PC-3 (cell line): ENCODE data around the gene RECQL5. TPM values are rescaled to one million over a fixed set of nuclear protein-coding genes. Genes with fewer than 3 reads are reported as not detected.

Source experiments
- ATAC-seq: fragments of 200-7000 bp; cut with Tn5 transposase; 2 replicates; pipeline ENCODE4 v1.9.1; 2020; ENCODE audit warnings: mild to moderate bottlenecking, moderate library complexity
- BruUV-seq: library from RNA; stranded (reverse); fragments of 400-500 nt; replicated peaks from 2 replicates; lab custom pipeline; 2021; lab: Mats Ljungman, UMichigan
- CTCF ChIA-PET: fragments of 300-600 bp; sonication (Branson Sonifier 250); formaldehyde crosslinking; loops from one replicate; lab custom pipeline; 2022; ENCODE audit warnings: antibody characterized with exemption; lab: Charles Lee
- POLR2A ChIA-PET: fragments of 300-600 bp; sonication (Branson Sonifier 250); formaldehyde crosslinking; loops from one replicate; lab custom pipeline; 2022; ENCODE audit warnings: antibody characterized with exemption; ENCODE audit not compliant: unreplicated experiment; lab: Charles Lee
- DNase-seq: peaks from one replicate; pipeline ENCODE4 v3.0.0-alpha.2; 2015
- H2AFZ ChIP-seq: fragments of 300-600 bp; sonication (generic); 2 replicates; pipeline ENCODE4 v1.6.0; 2016; ENCODE audit warnings: antibody characterized with exemption, low read length
- H3F3A ChIP-seq: fragments of 300-600 bp; sonication (generic); one replicate; pipeline ENCODE4 v1.6.0; 2017; ENCODE audit warnings: antibody characterized with exemption, low read length, control low read depth, mild to moderate bottlenecking; ENCODE audit not compliant: unreplicated experiment
- H3K27ac ChIP-seq: fragments of 300-600 bp; sonication (generic); 2 replicates; pipeline ENCODE4 v1.5.1; 2016; ENCODE audit warnings: mild to moderate bottlenecking, low read length
- H3K27me3 ChIP-seq: fragments of 300-600 bp; sonication (generic); 2 replicates; pipeline ENCODE4 v1.6.1; 2016; ENCODE audit warnings: low read length, mixed read lengths
- H3K36me3 ChIP-seq: fragments of 300-600 bp; sonication (generic); 2 replicates; pipeline ENCODE4 v1.6.1; 2016; ENCODE audit warnings: low read depth, mixed run types, low read length, mixed read lengths
- H3K4me1 ChIP-seq: fragments of 300-600 bp; sonication (generic); 2 replicates; pipeline ENCODE4 v1.5.1; 2016; ENCODE audit warnings: low read length; ENCODE audit not compliant: insufficient read depth
- H3K4me2 ChIP-seq: fragments of 300-600 bp; sonication (generic); 2 replicates; pipeline ENCODE4 v1.6.0; 2016; ENCODE audit warnings: low read length
- H3K4me3 ChIP-seq: fragments of 300-600 bp; sonication (generic); 2 replicates; pipeline ENCODE4 v1.5.1; 2016; ENCODE audit warnings: mild to moderate bottlenecking, low read length, mixed read lengths
- H3K79me2 ChIP-seq: fragments of 300-600 bp; sonication (generic); 2 replicates; pipeline ENCODE4 v1.6.1; 2017; ENCODE audit warnings: low read length, mixed read lengths
- H3K9ac ChIP-seq: fragments of 300-600 bp; sonication (generic); 2 replicates; pipeline ENCODE4 v1.6.0; 2016; ENCODE audit warnings: mild to moderate bottlenecking, low read length
- H3K9me2 ChIP-seq: fragments of 300-600 bp; sonication (generic); replicated peaks from 2 replicates; pipeline ENCODE4 v1.6.1; 2016; ENCODE audit warnings: mixed run types, low read length, mixed read lengths
- H3K9me3 ChIP-seq: fragments of 300-600 bp; sonication (generic); 2 replicates; pipeline ENCODE4 v1.6.1; 2016; ENCODE audit warnings: low read length, mixed read lengths
- H4K20me1 ChIP-seq: fragments of 300-600 bp; sonication (generic); 2 replicates; pipeline ENCODE4 v1.6.1; 2016; ENCODE audit warnings: low read length, mixed read lengths
- EZH2 ChIP-seq: fragments of 300-600 bp; sonication (generic); IDR thresholded peaks from one replicate; pipeline ENCODE4 v1.6.1; 2017; ENCODE audit warnings: antibody characterized with exemption, mild to moderate bottlenecking, low read length; ENCODE audit not compliant: unreplicated experiment
- EZH2phosphoT487 ChIP-seq: fragments of 300-600 bp; sonication (generic); IDR thresholded peaks from 2 replicates; pipeline ENCODE4 v1.6.1; 2018; ENCODE audit warnings: mild to moderate bottlenecking, antibody characterized with exemption, low read length, borderline replicate concordance
- intact Hi-C: fragments of 100-400 bp; cut with micrococcal nuclease; formaldehyde crosslinking; loops from 2 replicates; pipeline ENCODE4 v1.9.0; 2023
- total RNA-seq: library from RNA; depleted of rRNA; stranded (reverse); fragments of >200 nt; gene quantifications from 2 replicates; pipeline ENCODE4 v1.2.3, GENCODE V29; 2014
- TF ChIP-seq, protein P1 (sequence below): fragments of 300-600 bp; sonication (generic); conservative IDR thresholded peaks from 2 replicates; pipeline ENCODE4 v1.5.1; 2017; ENCODE audit warnings: antibody characterized with exemption, low read depth, mild to moderate bottlenecking, low read length

Gene RECQL5
- total RNA-seq, 1 experiment from 2014 or later, result 54.2 TPM

DNA sequence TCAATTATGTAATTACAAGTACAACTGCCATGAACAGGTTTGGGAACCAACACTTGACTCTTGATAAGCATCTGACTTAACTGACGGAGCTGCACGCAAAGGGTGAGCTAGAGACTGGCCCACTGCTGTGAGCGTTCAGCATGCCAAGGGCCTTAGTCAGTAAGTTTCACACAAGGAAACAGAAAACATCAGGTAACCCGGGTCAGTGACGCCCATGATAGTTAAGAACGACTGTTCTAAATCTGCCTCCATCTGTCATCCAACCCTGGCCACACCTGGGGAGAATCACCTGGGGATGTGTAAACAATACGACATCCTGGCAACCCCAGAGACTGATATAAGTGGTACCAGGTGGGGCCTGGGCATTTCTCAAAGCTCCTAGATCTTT lies 21.5 kb downstream of the RECQL5 start:
- ChIA-PET POLR2A (interaction anchor here (0.7 to 1.0 kb wide), 4 partner anchors 11 to 121 kb away, joined by 3 to 7 read pairs (median 4); partner anchors contain the start of gene SMIM5), CTCF (interaction anchor here (1.0 to 3.0 kb wide), 4 partner anchors 12 to 102 kb away, joined by 3 to 58 read pairs (median 6); partner anchors contain the start of genes ITGB4 and SMIM5)
- H3K27ac ChIP-seq, result peak overlapping the region; percentile 94
- H3K9ac ChIP-seq, result peak overlapping the region; percentile 86
- peak overlapping the region; percentile 72 for H3K4me2 ChIP-seq
- TF ChIP-seq EZH2phosphoT487 (no peak), EZH2 (no peak)
- TF ChIP-seq, protein P1, sequence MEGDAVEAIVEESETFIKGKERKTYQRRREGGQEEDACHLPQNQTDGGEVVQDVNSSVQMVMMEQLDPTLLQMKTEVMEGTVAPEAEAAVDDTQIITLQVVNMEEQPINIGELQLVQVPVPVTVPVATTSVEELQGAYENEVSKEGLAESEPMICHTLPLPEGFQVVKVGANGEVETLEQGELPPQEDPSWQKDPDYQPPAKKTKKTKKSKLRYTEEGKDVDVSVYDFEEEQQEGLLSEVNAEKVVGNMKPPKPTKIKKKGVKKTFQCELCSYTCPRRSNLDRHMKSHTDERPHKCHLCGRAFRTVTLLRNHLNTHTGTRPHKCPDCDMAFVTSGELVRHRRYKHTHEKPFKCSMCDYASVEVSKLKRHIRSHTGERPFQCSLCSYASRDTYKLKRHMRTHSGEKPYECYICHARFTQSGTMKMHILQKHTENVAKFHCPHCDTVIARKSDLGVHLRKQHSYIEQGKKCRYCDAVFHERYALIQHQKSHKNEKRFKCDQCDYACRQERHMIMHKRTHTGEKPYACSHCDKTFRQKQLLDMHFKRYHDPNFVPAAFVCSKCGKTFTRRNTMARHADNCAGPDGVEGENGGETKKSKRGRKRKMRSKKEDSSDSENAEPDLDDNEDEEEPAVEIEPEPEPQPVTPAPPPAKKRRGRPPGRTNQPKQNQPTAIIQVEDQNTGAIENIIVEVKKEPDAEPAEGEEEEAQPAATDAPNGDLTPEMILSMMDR, result no peak
- peak; percentile 99 for DNase-seq
- H2AFZ ChIP-seq, result no peak overlapping the region
- H3K79me2 ChIP-seq, result no peaks in the 10 kb centered on the region
- 0 out of 2 replicates have a peak, but pooled peaks cover 4% of the 10 kb centered on the region for H3K36me3 ChIP-seq
- intact Hi-C loops, result no loop called here
- H4K20me1 ChIP-seq, result no peaks in the 10 kb centered on the region
- H3K9me2 ChIP-seq, result no peaks in the 10 kb centered on the region
- H3K4me1 ChIP-seq, result peaks cover 45% of the 10 kb centered on the region
- peak overlapping the region; percentile 6; the same call in 1 of the 2 replicates for H3K4me3 ChIP-seq
- peak; percentile 81 for ATAC-seq
- H3F3A ChIP-seq, result no peaks in the 10 kb centered on the region
- H3K27me3 ChIP-seq, result no peaks in the 10 kb centered on the region
- H3K9me3 ChIP-seq, result no peaks in the 10 kb centered on the region
- no TSS peak for BruUV-seq

DNA sequence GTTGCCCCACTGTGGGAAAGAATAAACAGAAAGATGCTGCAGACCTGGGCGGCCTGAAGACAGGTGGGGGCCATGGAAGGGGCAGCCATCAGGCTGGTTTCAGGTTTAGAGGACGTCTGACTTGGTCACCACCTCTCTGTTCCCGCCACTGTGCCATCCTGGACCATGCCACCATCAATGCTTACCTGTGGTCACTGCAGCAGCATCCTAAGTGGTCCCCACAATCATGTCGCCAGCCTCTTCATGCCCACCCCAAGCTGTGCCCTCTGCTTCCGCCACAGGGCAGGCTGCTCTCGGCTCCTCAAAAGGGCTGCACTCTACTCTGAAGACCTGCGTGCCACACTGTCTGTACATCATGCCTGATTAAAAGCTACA lies 23.3 kb downstream of the RECQL5 start:
- Histone ChIP-seq H3K4me2 (no peak overlapping the region), H3K4me1 (peaks cover 54% of the 10 kb centered on the region), H3K4me3 (no peak overlapping the region), H3K27me3 (no peaks in the 10 kb centered on the region), H3K27ac (peak overlapping the region; percentile 64), H4K20me1 (no peaks in the 10 kb centered on the region), H3K36me3 (no peaks in the 10 kb centered on the region), H3K9ac (no peak overlapping the region), H3K79me2 (no peaks in the 10 kb centered on the region), H3K9me2 (no peaks in the 10 kb centered on the region), H3K9me3 (no peaks in the 10 kb centered on the region), H2AFZ (no peak overlapping the region), H3F3A (no peaks in the 10 kb centered on the region)
- no peak for DNase-seq
- no peak for ATAC-seq
- ChIA-PET CTCF (no interaction called here), POLR2A (no interaction called here)
- BruUV-seq, result no TSS peak
- TF ChIP-seq EZH2phosphoT487 (no peak), EZH2 (no peak)
- TF ChIP-seq, protein P1, result no peak
- intact Hi-C loops, result no loop called here

DNA sequence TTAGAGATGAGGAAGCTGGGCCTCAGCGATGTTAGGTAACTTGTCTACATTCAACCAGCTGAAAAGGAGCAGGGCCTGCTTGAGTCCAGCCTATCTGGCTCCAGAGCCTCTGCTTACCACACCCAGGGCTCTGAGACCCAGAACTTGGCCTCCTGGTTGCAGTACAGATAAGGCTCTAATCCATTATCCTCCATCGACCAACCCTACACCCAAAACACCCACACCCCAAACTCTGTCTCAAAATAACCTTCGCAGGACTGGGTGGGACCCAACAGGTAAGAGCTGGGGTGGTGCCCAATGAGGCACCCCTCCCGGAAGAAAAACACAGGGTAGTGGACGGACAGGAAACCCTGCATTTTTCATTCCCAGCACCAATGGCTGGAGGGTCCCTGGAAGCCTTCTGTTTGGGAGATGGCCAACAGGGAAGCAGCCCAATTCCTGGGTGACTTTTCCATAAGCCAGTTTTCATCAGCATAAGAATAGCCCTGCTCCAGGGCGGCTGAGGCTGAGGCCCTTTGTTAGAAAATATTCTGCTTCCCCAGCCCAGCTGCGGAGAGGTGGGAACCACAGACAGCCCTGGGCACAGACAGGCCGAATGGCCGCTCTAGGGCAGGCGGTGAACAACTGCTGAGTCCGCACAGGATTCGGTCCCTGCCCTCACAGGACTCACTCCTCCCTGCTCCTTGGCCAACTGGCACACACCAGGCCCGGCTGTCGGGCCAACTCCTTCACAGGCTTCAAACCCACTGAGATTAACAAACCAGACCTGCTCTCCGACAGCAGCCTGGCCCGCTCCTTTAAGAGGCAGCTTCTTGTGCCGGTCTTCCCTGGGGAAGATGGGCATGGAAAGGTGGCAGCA lies 23.9 kb downstream of the RECQL5 start:
- ChIA-PET CTCF (no interaction called here), POLR2A (no interaction called here)
- TF ChIP-seq, protein P1, result no peak
- TF ChIP-seq EZH2 (no peak), EZH2phosphoT487 (no peak)
- peak; percentile 39 for DNase-seq
- Histone ChIP-seq H4K20me1 (no peaks in the 10 kb centered on the region), H3K36me3 (no peaks in the 10 kb centered on the region), H3K27ac (peak overlapping the region; percentile 64), H3K4me2 (peak overlapping the region; percentile 20), H3K4me1 (peaks cover 54% of the 10 kb centered on the region), H2AFZ (no peak overlapping the region), H3F3A (no peaks in the 10 kb centered on the region), H3K9ac (peak overlapping the region; percentile 24; the same call in 1 of the 2 replicates), H3K4me3 (no peak overlapping the region), H3K79me2 (no peaks in the 10 kb centered on the region), H3K27me3 (no peaks in the 10 kb centered on the region), H3K9me2 (no peaks in the 10 kb centered on the region), H3K9me3 (no peaks in the 10 kb centered on the region)
- no peak for ATAC-seq
- intact Hi-C loops, result no loop called here
- no TSS peak for BruUV-seq
